DND-41 (cell line): ENCODE data around the gene BBC3.

Experiments
- EZH2 ChIP-seq: IDR thresholded peaks from 3 replicates; pipeline ENCODE4 v1.6.1; 2012; ENCODE audit warnings: borderline replicate concordance, low read depth, mild to moderate bottlenecking, moderate library complexity, low read length, inconsistent platforms; ENCODE audit not compliant: severe bottlenecking
- TF ChIP-seq, protein P1 (sequence below): IDR thresholded peaks from 2 replicates; pipeline ENCODE4 v1.5.1; 2012; ENCODE audit warnings: borderline replicate concordance, low read length, moderate library complexity, mild to moderate bottlenecking; ENCODE audit not compliant: poor library complexity, severe bottlenecking; ENCODE audit errors: extremely low read depth

DNA sequence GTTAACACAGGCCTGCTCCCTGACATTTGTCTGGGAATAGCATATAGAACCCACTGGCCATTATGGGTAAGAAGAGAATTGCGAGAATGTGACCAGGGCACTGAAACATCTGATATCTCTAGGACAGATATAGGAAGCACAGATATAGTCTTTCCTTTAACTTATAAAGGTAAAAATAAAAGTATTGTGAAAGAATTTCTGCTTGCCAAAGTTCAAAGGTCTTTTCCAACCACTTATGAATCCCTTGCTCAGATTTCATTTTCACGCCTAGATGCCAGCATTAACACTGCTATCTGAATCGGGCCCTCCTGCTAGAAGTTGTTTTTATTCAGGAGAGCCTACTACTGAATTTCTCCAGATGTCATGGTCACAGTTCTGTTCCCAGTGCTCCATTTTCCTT lies 27.7 kb downstream of the BBC3 start:
- TF ChIP-seq, protein P1, sequence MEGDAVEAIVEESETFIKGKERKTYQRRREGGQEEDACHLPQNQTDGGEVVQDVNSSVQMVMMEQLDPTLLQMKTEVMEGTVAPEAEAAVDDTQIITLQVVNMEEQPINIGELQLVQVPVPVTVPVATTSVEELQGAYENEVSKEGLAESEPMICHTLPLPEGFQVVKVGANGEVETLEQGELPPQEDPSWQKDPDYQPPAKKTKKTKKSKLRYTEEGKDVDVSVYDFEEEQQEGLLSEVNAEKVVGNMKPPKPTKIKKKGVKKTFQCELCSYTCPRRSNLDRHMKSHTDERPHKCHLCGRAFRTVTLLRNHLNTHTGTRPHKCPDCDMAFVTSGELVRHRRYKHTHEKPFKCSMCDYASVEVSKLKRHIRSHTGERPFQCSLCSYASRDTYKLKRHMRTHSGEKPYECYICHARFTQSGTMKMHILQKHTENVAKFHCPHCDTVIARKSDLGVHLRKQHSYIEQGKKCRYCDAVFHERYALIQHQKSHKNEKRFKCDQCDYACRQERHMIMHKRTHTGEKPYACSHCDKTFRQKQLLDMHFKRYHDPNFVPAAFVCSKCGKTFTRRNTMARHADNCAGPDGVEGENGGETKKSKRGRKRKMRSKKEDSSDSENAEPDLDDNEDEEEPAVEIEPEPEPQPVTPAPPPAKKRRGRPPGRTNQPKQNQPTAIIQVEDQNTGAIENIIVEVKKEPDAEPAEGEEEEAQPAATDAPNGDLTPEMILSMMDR: no peak
- TF ChIP-seq EZH2: no peak
